ENCODE results near the gene NBPF14.
"Not testable (repeated sequence)": the region's sequence is repeated elsewhere in the genome, so short reads cannot be mapped to it uniquely, and the experiment has no call there.

NBPF14 gene, protein sequence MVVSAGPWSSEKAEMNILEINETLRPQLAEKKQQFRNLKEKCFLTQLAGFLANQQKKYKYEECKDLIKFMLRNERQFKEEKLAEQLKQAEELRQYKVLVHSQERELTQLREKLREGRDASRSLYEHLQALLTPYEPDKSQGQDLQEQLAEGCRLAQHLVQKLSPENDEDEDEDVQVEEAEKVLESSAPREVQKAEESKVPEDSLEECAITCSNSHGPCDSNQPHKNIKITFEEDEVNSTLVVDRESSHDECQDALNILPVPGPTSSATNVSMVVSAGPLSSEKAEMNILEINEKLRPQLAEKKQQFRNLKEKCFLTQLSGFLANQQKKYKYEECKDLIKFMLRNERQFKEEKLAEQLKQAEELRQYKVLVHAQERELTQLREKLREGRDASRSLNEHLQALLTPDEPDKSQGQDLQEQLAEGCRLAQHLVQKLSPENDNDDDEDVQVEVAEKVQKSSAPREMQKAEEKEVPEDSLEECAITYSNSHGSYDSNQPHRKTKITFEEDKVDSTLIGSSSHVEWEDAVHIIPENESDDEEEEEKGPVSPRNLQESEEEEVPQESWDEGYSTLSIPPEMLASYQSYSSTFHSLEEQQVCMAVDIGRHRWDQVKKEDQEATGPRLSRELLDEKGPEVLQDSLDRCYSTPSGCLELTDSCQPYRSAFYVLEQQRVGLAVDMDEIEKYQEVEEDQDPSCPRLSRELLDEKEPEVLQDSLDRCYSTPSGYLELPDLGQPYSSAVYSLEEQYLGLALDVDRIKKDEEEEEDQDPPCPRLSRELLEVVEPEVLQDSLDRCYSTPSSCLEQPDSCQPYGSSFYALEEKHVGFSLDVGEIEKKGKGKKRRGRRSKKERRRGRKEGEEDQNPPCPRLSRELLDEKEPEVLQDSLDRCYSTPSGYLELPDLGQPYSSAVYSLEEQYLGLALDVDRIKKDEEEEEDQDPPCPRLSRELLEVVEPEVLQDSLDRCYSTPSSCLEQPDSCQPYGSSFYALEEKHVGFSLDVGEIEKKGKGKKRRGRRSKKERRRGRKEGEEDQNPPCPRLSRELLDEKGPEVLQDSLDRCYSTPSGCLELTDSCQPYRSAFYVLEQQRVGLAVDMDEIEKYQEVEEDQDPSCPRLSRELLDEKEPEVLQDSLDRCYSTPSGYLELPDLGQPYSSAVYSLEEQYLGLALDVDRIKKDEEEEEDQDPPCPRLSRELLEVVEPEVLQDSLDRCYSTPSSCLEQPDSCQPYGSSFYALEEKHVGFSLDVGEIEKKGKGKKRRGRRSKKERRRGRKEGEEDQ (N-terminal part only)

DNA sequence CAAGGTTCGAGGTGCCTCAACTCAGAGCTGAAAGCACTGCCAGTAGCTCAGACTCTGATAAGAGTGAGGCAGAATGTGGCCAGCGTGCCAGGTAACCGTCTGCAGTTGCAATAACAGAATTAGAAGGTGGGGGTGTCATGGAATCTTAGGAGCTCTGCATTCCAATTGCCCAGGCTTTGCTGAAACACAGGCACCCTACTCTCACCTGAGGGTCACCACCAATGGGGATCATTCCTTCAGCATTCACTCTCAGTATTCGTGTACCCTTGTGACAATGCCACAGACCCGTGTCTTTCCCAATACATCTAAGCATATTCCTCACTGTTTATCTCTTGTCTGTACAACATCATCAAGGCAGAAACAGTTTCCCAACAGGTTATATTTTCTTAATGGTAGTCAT lies at the start of gene NBPF14:
TSS of gene NBPF14 (minus strand) at position 101 of the 400 bp plus-strand sequence. CDS start 294 bp downstream, outside the sequence.
- not testable (repeated sequence) for H3K4me3 ChIP-seq (ENCODE audit: control insufficient read depth, low read depth, low read length); DNase-seq (ENCODE audit: low read depth)

DNA sequence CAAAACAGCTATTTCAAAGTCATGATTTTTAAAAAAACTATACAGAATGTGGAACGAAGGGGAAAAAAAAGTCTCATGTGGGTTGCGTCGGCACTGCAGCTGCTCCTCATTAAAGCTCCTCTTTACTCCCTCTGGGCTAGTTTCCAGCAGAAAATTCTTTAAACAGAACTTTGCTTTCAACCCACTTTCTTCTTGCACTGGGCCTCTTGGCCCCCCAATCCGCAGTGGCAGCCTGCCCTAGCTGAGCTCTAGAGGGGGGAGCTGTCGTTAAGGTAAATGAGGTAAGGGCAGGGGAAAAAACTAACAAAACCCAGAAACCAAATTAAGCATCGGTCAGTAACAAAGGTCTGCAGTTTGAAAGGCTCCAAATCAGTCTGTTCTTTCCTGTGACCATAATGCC lies 29.6 kb upstream of the NBPF14 start:
- H3K4me3 ChIP-seq (ENCODE audit: control insufficient read depth, low read depth, low read length); DNase-seq (ENCODE audit: low read depth): not testable (repeated sequence)

DNA sequence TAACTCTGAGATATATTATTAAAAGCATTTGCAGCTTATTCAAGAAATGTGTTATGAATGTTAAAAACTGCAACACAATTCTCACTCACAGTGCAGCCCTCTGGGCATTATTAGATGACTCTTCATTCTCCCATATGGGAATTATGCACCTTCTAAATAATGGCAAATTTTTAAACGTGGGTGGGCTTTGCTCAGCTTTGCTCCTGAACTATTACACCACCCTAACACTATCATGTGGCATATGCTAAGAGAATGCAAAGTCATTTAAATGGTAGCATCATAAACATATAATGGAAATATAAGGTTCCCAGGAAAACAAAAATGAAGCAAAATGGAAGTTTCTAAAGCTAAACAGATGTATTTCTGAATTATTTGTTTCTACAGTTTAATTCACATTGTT lies 22.4 kb upstream of the NBPF14 start:
- not testable (repeated sequence) for H3K4me3 ChIP-seq (ENCODE audit: control insufficient read depth, low read depth, low read length); DNase-seq (ENCODE audit: low read depth)

DNA sequence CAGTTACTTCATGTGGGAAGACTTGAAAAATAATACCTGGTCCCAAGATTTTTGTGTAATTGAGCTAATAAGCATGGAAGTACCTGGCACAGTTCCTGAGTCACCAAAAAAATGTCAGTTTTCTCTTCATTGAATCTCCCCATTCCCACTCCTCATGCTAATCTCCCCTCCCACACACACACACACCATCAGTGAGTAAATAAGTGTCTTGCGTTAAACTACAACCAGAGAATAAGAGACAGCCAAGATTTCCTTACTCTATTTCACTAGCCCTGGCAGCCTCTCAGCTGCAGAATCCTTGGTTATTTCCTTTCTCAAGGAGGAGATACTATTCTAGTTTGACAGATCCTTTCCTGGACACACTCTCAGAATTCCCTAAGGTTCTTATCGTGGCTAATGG lies 9.5 kb upstream of the NBPF14 start:
- DNase-seq (ENCODE audit: low read depth); H3K4me3 ChIP-seq (ENCODE audit: control insufficient read depth, low read depth, low read length): not testable (repeated sequence)

DNA sequence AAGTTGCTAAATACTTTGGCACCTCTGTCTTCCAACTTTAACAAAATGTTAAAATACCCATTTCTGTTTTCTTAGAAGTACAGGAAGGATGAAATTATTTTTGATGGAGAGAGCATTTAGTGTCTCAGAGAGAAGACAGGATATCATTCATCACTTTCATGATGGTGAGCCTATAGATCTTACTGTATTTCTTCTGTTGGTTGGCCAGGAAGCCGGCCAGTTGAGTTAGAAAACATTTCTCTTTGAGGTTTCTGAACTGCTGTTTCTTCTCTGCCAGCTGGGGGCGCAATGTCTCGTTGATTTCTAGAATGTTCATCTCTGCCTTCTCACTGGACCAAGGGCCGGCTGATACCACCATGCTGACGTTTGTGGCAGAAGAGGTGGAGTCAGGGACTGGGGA lies 451 bp downstream of the NBPF14 start:
- not testable (repeated sequence) for DNase-seq (ENCODE audit: low read depth); H3K4me3 ChIP-seq (ENCODE audit: control insufficient read depth, low read depth, low read length)

DNA sequence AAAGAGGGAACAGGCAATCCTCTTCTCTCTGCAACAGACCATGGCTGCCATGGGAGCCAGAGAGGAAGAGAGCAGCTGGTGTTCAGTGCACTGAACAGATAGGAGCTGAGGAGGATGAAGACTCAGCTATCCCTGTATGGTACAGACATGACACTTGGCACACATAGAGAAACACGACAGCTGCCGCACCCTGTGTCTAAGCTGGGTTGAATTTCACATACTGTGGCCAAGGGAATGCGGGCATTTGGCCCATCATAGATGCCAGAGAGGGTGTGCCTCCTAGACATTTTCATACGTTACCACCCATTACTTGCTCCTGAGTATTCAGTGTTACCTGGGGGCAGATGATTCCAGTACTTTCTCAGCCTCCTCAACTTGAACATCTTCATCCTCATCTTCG lies 4.7 kb downstream of the NBPF14 start:
- H3K4me3 ChIP-seq (ENCODE audit: control insufficient read depth, low read depth, low read length); DNase-seq (ENCODE audit: low read depth): not testable (repeated sequence)

DNA sequence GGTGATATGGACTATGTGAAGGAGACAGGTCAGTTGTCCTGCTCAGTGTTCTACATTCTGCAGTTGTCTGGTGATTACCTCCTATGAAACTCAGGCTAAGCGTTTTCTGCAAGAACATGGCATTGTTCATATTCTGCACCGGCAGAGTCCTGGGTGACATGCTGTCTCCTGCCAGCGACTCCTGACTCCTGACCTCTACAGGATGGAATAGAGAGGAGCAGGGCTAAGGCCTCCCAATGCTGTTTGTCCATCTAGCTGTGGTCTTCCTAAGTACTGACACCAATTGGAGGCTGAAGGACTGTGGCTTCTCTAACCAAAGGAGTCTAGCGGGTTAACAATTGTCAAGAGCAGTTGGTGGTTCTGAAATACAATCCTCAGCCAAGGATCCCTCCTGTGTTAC lies 63.7 kb downstream of the NBPF14 start:
- DNase-seq (ENCODE audit: low read depth); H3K4me3 ChIP-seq (ENCODE audit: control insufficient read depth, low read depth, low read length): not testable (repeated sequence)

DNA sequence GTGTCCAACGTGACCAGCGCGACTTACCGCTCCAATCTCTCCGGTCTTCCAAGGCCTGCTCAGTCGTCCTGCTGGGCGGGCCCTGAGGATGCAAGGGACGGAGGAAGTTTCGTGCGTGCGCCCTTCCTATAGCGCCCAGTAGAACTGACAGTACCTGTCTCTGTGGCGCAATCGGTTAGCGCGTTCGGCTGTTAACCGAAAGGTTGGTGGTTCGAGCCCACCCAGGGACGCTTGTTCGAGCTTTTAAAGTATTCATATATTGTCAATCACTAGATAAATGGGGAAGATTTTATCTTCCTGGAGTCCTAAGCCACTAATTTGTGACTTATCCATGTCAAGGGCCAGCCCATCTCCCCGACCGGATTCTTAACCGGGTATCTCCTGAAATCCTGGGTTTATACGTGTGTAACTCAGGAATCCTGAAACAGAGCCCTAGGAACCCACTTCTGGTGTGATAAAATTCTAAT lies 66.7 kb downstream of the NBPF14 start:
- DNase-seq (ENCODE audit: low read depth): not testable (repeated sequence)
- H3K4me3 ChIP-seq (ENCODE audit: control insufficient read depth, low read depth, low read length): peak overlapping the region; percentile 9

DNA sequence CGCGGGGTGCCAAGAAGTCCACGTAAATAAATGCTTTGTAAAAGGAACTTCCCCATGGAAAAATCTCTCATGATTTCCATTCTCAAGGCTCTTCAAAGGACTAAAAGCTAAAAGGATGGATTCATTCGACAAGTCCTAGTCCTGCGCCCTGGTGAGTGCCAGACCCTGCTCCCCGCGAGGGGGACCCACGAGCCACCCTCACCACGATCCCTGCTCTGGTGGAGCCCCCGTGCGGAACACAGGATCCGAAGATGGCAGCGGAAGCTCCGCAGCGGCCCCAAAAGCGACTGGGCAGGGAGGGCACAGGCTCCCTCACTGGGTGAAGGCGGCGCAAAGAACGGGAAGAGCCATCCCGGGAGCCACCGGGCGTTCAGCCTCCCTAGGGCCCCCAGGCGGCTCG lies 67.2 kb downstream of the NBPF14 start:
- not testable (repeated sequence) for DNase-seq (ENCODE audit: low read depth); H3K4me3 ChIP-seq (ENCODE audit: control insufficient read depth, low read depth, low read length)

DNA sequence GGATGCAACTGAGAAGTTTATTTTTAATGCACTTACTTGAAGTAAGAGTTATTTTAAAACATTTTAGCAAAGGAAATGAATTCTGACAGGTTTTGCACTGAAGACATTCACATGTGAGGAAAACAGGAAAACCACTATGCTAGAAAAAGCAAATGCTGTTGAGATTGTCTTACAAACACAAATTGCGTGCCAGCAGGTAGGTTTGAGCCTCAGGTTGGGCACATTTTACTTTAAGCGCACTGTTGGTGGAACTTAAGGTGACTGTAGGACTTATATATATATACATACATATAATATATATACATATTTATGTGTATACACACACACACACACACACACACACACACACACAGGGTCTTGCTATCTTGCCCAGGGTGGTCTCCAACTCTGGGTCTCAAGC lies 69.2 kb downstream of the NBPF14 start:
- not testable (repeated sequence) for DNase-seq (ENCODE audit: low read depth); H3K4me3 ChIP-seq (ENCODE audit: control insufficient read depth, low read depth, low read length)

DNA sequence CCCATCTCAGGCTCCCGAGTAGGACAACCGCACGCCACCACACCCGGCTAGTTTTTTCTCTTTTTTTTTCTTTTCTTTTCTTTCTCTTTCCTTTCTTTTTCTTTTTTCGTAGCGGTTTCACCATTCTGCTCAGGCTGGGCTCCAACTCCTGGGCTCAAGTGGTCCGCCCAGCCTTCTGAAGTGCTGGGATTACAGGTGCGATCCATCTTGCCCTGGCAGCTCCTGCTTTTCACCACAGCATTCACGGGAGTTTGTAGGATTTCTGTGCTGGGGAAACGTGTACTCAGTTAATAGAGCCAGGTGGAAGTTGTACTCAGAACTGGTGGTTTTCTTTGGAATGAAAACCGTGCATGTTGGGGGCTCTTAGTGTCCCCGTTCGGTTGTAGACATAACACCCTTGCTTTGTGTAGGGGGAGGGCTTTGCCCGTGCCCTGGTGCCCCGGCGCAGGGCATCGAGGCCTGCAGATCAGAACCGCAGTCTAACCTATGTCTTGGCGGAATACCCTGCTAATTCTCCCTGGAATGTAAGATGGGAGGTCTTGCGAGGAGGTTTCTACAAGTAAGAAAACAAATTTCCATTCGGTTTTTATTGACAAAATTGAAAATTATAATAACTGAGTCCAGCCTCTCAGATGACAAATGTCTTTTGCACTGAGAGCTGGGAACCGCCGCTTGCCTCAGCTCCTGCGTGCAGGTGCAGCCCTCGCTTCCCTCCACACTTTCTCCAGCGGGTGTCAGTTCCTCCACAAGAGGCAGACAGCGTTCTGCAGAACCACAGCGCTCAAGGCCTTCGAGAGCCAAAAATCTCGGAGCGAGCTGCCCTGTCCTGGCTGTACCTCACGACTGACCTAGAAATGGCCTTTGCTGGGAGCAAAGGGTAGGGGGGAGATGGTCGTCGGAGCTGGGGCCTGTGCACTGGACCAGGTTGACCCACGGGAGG lies 72.3 kb downstream of the NBPF14 start:
- DNase-seq (ENCODE audit: low read depth); H3K4me3 ChIP-seq (ENCODE audit: control insufficient read depth, low read depth, low read length): not testable (repeated sequence)

DNA sequence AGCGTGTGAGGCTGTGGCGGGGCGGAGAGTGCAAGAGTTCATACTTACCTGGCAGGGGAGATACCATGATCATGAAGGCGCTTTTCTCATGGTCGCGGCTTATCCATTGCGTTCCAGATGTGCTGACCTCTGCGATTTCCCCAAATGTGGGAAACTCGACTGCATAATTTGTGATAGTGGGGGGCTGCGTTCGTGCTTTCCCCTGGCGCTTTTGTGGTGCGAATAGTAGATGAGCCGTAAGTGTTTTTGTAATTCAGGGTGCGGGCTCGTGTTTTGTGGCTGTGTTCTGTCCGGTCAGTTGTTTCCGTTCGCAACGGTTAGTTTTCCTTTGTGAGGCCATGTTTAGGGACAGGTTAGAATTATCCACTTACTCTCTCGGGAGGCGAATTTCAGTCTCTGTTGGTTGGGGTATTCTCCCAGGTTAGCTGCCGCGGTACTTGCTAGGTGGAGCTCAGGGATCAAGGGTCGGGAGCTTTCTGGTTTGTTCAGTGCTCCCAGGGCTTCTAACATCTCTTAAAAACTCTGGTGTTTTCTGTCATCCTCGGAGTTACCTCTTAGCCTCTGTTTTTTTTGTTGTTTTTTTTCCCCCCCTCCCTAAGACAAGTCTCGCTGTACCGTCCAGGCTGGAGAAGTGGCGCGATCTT lies 73.1 kb downstream of the NBPF14 start:
- H3K4me3 ChIP-seq (ENCODE audit: control insufficient read depth, low read depth, low read length): peak overlapping the region; percentile 30
- peak; percentile 48 for DNase-seq (ENCODE audit: low read depth)

DNA sequence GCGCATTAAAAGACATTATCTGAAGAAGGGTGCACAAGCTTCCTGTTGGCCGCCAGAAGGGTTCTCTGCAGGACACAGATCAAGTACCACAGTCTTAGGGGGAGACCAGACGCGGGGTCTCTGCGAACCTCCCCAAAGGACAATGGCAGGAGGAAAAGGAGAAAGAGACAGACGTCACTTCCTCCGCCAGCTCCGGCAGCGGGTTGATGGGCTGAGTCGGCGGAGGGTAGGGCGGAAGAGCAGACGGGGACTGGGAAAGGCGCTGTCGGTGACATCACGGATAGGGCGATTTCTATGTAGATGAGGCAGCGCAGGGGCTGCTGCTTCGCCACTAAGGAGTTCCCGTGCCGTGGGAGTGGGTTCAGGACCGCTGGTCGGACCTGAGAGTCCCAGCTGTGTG lies 73.7 kb downstream of the NBPF14 start:
- peak overlapping the region; percentile 30 for H3K4me3 ChIP-seq (ENCODE audit: control insufficient read depth, low read depth, low read length)
- not testable (repeated sequence) for DNase-seq (ENCODE audit: low read depth)

DNA sequence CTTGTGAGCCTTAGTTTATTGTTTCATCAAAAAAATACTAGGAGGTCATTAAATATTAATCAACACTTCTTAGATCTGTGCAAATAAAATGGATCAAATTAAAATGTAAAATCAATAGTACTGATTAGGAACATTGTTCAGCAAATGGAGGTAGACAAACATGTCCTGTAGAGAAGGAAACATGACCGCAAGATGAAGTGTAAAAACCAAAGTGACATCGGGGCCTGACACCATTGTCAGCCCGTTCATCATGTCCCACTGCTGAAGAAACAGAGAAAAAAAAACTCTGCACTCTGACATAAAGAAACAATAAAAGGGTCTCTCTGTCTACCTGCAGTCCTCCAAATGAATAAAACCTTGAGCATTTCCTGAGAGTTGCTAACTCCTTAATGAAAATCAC lies 81.5 kb downstream of the NBPF14 start:
- not testable (repeated sequence) for H3K4me3 ChIP-seq (ENCODE audit: control insufficient read depth, low read depth, low read length); DNase-seq (ENCODE audit: low read depth)

DNA sequence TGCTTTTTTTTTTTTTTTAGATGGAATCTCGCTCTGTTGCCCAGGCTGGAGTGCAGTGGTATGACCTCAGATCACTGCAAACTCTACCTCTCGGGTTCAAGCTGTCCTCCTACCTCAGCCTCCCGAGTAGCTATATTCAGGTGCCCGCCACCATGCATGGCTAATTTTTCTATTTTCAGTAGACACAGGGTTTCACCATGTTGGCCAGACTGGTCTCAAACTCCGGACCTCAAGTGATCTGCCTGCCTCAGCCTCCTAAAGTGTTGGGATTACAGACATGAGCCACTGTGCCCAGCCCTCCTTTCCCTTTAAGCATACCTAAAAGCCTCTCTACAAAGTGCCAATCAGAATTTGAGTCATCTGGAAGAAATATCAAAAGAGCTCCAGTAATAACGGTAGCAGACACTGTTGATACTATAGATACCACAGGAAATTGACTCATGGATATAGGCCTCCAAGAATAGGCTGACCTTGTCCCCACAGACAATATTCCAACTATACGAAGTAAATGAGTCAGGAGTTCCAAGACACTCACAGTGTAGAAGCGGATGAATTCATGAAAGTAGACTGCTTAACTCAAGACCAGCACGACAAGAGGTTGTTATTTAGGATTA lies 83.1 kb downstream of the NBPF14 start:
- DNase-seq (ENCODE audit: low read depth); H3K4me3 ChIP-seq (ENCODE audit: control insufficient read depth, low read depth, low read length): not testable (repeated sequence)

DNA sequence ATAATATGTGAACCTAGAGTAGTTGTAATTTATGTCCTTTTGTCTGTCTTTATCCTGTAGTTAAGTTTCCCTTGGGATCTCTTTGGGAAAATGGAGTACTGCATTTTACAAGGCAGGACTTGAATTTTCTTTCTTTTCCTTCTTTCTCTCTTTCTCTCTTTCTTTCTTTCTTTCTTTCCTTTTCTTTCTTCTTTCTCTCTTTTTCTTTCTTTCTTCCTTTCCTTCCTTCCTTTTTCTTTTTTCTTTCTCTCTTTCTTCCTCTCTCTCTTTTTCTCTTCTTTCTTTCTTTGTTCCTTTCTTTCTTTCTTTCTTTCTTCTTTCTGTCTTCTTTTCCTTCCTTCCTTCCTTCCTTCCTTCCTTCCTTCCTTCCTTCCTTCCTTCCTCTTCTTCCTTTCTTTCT lies 101.9 kb downstream of the NBPF14 start:
- DNase-seq (ENCODE audit: low read depth); H3K4me3 ChIP-seq (ENCODE audit: control insufficient read depth, low read depth, low read length): not testable (repeated sequence)

DNA sequence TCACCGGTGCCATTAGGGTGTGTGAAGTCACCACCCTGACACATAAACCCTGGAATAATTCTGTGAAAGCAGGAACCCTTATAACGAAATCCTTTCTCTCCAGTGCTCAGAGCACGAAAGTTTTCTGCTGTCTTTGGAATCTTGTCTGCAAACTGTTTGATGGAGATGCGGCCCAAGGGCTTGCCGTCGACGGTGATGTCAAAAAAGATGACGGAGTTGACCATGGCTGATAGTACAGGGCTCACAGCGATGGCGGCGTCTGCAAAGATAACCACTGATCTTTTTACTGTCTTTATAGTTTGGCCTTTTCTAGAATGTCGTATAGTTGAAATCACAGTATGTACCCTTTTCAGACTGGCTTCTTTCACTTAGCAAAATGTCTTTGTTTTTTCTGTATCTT lies 112.8 kb downstream of the NBPF14 start, which contains the start of gene PPIAL4G:
TSS of gene PPIAL4G (minus strand) at position 274 of the 400 bp plus-strand sequence. CDS start at position 224, 50 bp downstream.
- H3K4me3 ChIP-seq (ENCODE audit: control insufficient read depth, low read depth, low read length); DNase-seq (ENCODE audit: low read depth): not testable (repeated sequence)
